ENCODE measurements around the gene EPB41. TPM values are rescaled to one million over a fixed set of nuclear protein-coding genes. Genes with fewer than 3 reads are reported as not detected.
A peak's percentile ranks its signal among the peaks of the same experiment; 100 is the strongest.

Gene EPB41
- total RNA-seq, 1 donor from 2014 or later, result 82.9 TPM

DNA sequence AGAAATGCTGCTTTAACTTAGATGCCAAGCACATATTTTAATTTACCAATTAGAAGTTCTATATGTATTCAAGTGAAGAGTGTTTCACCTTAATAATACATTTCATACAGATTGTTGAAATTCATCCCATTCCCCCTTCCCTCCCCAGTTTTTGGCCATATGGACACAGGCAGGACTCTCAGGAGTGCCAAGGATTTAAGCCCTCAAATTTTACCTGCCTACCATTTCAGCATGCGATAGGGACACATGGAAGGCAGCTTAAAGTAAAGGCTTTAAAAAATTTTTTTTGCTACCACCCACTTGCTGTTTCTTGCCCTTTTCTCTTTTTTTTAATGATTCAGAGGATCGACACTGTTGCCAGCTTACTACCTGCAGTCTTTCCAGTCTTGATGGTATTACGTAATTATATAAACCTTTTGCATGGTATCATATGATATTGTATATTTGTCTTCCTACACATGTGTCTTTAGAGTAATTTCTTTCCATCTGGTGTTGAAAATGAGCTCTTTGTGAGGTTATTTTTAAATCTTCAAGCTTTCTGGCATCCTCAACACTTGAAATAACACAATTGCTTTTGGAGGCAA, 7.0 kb downstream of the EPB41 start:
- TF ChIP-seq, protein P1, sequence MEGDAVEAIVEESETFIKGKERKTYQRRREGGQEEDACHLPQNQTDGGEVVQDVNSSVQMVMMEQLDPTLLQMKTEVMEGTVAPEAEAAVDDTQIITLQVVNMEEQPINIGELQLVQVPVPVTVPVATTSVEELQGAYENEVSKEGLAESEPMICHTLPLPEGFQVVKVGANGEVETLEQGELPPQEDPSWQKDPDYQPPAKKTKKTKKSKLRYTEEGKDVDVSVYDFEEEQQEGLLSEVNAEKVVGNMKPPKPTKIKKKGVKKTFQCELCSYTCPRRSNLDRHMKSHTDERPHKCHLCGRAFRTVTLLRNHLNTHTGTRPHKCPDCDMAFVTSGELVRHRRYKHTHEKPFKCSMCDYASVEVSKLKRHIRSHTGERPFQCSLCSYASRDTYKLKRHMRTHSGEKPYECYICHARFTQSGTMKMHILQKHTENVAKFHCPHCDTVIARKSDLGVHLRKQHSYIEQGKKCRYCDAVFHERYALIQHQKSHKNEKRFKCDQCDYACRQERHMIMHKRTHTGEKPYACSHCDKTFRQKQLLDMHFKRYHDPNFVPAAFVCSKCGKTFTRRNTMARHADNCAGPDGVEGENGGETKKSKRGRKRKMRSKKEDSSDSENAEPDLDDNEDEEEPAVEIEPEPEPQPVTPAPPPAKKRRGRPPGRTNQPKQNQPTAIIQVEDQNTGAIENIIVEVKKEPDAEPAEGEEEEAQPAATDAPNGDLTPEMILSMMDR (conservative IDR thresholded peaks at IDR 0.05), result no peak
- H3K27ac Mint-ChIP-seq, result no peak overlapping the region
- H3K4me1 Mint-ChIP-seq (ENCODE audit: unreplicated experiment), result peaks cover 22% of the 10 kb centered on the region
- no peaks in the 10 kb centered on the region for H3K27me3 Mint-ChIP-seq
- no peaks in the 10 kb centered on the region for H3K36me3 Mint-ChIP-seq
- no peaks in the 10 kb centered on the region for H3K9me3 Mint-ChIP-seq
- no peak overlapping the region for H3K4me3 Mint-ChIP-seq
- no peak for DNase-seq (ENCODE audit: extremely low spot score, unreplicated experiment)

DNA sequence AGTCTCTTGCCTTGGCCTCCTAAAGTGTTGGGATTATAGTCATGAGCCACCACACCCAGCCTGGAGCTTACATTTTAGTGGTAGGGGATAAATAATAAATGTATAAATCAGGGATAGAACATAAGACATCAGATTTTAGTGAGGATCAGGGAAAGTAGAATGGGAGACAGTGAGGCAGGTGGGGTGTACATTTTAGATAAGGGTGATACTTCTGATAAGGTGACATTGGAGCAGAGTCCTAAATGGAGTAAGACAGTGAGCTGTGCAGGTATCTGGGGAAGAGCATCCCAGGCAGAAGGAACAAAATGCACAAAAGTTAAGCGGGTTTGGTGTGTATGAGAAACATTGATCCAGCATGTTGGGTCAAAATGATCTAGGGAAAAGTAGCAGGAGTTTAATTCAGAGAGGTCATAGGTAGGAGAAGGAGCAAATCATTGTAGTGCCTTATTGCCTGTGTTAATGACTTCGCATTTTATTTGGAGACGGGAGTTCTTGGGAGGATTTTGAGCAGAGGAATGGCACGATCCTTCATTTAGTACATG, 11.1 kb downstream of the EPB41 start:
- H3K27ac Mint-ChIP-seq, result no peak overlapping the region
- no peaks in the 10 kb centered on the region for H3K9me3 Mint-ChIP-seq
- no peaks in the 10 kb centered on the region for H3K36me3 Mint-ChIP-seq
- no peaks in the 10 kb centered on the region for H3K27me3 Mint-ChIP-seq
- no peak overlapping the region for H3K4me3 Mint-ChIP-seq
- TF ChIP-seq, protein P1 (conservative IDR thresholded peaks at IDR 0.05), result no peak
- peaks cover 33% of the 10 kb centered on the region for H3K4me1 Mint-ChIP-seq (ENCODE audit: unreplicated experiment)
- DNase-seq (ENCODE audit: extremely low spot score, unreplicated experiment), result no peak

DNA sequence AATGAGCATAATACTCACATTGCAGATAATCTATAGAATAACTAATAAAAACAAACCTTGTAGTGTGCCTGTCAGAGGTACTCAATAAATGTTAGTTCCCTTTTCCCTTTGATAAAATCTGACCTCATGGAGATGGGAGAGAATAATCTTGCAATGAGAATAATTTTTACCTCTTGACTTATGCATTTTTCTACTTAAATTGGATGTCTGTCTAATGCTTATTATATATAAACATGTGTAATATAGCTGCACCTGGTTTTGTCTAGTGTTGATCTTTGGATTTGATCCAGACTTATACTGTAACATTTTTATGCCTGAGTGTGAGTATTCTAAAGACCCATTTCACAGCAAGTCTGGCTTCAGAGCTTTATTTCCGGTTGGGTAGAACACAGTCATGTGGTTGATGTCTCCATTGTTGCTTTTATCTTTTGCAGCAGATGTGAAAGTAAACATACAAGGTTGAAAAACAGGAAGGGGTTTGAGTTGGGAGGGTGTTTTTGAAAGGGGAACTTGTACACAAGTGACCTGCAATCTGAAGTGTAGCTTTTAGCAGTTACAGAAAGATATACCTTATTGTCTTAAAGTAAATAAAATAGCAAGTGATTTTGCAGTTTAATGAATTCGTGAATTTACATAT, 12.4 kb downstream of the EPB41 start:
- H3K36me3 Mint-ChIP-seq, result no peaks in the 10 kb centered on the region
- peaks cover 28% of the 10 kb centered on the region for H3K4me1 Mint-ChIP-seq (ENCODE audit: unreplicated experiment)
- peak overlapping the region; percentile 54 for H3K27ac Mint-ChIP-seq
- H3K27me3 Mint-ChIP-seq, result no peaks in the 10 kb centered on the region
- H3K4me3 Mint-ChIP-seq, result peak overlapping the region; percentile 52
- TF ChIP-seq, protein P1 (conservative IDR thresholded peaks at IDR 0.05), result no peak
- no peak for DNase-seq (ENCODE audit: extremely low spot score, unreplicated experiment)
- no peaks in the 10 kb centered on the region for H3K9me3 Mint-ChIP-seq

DNA sequence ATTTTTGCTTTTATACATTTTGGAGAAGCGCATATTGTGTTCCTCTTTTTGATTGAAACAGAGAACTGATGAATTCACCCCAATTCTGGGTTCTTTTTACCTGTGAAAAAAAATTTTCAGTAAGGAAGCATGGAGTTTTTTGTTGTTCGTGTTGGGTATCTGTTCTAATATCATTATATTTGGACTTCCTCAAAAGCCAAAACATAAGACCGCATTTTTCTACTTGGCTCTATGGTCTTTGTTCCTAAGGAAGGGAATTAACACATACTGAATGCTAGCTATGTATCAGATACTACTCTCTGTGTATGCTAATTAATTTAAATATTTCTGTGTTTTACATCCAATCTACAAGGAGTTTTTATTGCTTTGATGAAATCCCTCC, 12.9 kb downstream of the EPB41 start:
- no peak for DNase-seq (ENCODE audit: extremely low spot score, unreplicated experiment)
- Mint-ChIP-seq H3K9me3 (no peaks in the 10 kb centered on the region), H3K27me3 (no peaks in the 10 kb centered on the region), H3K27ac (peak overlapping the region; percentile 54), H3K36me3 (peaks cover under 1% of the 10 kb centered on the region), H3K4me3 (no peak overlapping the region), H3K4me1 (ENCODE audit: unreplicated experiment) (peaks cover 28% of the 10 kb centered on the region)
- TF ChIP-seq, protein P1 (conservative IDR thresholded peaks at IDR 0.05), result no peak

DNA sequence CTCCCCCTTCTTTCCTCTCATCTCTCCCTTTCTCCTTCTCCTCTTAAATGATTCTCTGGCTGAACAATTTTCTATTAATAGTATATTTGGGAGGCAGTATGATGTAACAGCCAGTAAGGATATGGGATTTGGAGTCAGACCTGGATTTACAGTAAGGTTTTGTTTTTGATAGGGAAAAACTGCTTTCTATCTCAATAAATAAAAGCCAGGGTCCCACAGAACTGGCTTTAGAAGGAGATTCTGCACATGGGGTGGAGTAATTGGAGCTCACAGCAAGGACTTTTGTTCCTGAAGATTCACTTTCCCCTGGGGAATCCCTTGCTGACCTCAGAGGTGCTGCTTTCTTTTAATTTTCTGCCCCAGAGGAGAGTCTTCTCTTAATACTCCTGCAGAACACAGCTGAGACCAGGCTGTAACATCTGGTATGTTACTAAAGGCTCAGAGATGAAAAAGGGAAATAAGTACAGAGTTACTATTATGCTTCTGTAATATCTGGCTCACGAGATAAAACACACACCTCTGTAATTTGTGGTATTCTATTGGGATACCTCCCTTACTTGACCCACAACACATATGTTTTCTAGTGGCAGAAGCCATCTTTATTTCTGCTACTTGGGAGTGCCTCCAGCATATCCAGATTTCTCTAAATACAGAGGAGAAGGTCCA, 13.4 kb downstream of the EPB41 start:
- Mint-ChIP-seq H3K27ac (peak overlapping the region; percentile 50), H3K36me3 (peaks cover 5% of the 10 kb centered on the region), H3K9me3 (no peaks in the 10 kb centered on the region), H3K4me1 (ENCODE audit: unreplicated experiment) (peaks cover 28% of the 10 kb centered on the region), H3K27me3 (no peaks in the 10 kb centered on the region), H3K4me3 (peak overlapping the region; percentile 3)
- no peak for DNase-seq (ENCODE audit: extremely low spot score, unreplicated experiment)
- TF ChIP-seq, protein P1 (conservative IDR thresholded peaks at IDR 0.05), result no peak
